Muscle layer of colon (tissue), 2 donors: ENCODE measurements around the gene ITGA8.

Source experiments
- H3K27ac ChIP-seq: one replicate; pipeline ENCODE4 v1.7.0; 2013; ENCODE audit warnings: low read depth, mild to moderate bottlenecking, low read length, moderate library complexity
- H3K27me3 ChIP-seq, 2 donors: one replicate each; pipeline ENCODE4 v1.7.0; 2013; ENCODE audit warnings: low read length in 2 of 2, mild to moderate bottlenecking in 2 of 2; ENCODE audit not compliant: insufficient read depth in 2 of 2, control insufficient read depth in 1 of 2
- H3K36me3 ChIP-seq: one replicate; pipeline ENCODE4 v1.7.0; 2013; ENCODE audit warnings: mild to moderate bottlenecking, low read length; ENCODE audit not compliant: insufficient read depth
- H3K4me1 ChIP-seq: one replicate; pipeline ENCODE4 v1.7.0; 2013; ENCODE audit warnings: mild to moderate bottlenecking, low read length; ENCODE audit not compliant: insufficient read depth
- H3K4me3 ChIP-seq, 2 donors: one replicate each; pipeline ENCODE4 v1.7.0; 2013; ENCODE audit warnings: low read length in 2 of 2, low read depth in 1 of 2, mild to moderate bottlenecking in 1 of 2, moderate library complexity in 1 of 2
- H3K9ac ChIP-seq: one replicate; pipeline ENCODE4 v1.7.0; 2013; ENCODE audit warnings: low read length
- H3K9me3 ChIP-seq: one replicate; pipeline ENCODE4 v1.7.0; 2013; ENCODE audit warnings: mild to moderate bottlenecking, low read length
- donor health status: abdominal sarcoma.
- donor health status: Adenocarcinoma of cecum.

ITGA8 gene

GRCh38 chr10:15472431-15473395 lies 247.0 kb downstream of the ITGA8 start:
- H3K4me3 ChIP-seq, result no peak overlapping the region
- H3K27ac ChIP-seq, result no peak overlapping the region
- H3K27me3 ChIP-seq, result no peaks in the 10 kb centered on the region
- no peak overlapping the region for H3K9ac ChIP-seq
- H3K9me3 ChIP-seq, result no peaks in the 10 kb centered on the region
- no peaks in the 10 kb centered on the region for H3K4me1 ChIP-seq
- H3K36me3 ChIP-seq, result no peaks in the 10 kb centered on the region

- no peaks in the 10 kb centered on the region for H3K4me1 ChIP-seq
- H3K9me3 ChIP-seq, result no peaks in the 10 kb centered on the region
- no peak overlapping the region for H3K4me3 ChIP-seq
- H3K27ac ChIP-seq, result no peak overlapping the region
- H3K36me3 ChIP-seq, result no peaks in the 10 kb centered on the region
- H3K27me3 ChIP-seq, result no peaks in the 10 kb centered on the region
- no peak overlapping the region for H3K9ac ChIP-seq
These were observed 247.7 kb downstream of the ITGA8 start for GRCh38 chr10:15472008-15472407.

DNA sequence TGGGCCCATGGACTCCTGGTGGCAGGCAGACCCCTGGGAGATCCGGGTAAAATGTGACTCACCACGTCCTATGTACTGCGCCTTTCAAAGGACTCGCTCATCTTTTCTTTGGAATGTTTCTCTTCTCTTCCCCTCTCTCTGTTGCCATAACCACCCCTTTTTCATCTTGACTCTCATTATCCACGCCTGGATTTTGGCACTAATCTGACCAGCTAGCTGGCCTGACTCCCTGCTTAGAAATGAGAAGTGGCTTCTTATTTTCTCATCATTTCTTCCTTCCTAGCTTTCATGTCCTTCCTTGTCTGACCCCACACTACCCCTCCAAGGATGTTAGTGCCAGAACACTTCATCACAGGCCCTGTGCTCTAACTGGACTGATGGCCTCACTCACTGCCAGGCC lies 250.6 kb downstream of the ITGA8 start:
- no peaks in the 10 kb centered on the region for H3K36me3 ChIP-seq
- H3K9me3 ChIP-seq, result no peaks in the 10 kb centered on the region
- H3K4me3 ChIP-seq, result no peak overlapping the region
- no peak overlapping the region for H3K27ac ChIP-seq
- H3K9ac ChIP-seq, result no peak overlapping the region
- no peaks in the 10 kb centered on the region for H3K27me3 ChIP-seq
- no peaks in the 10 kb centered on the region for H3K4me1 ChIP-seq

- no peak overlapping the region for H3K9ac ChIP-seq
- no peak overlapping the region for H3K27ac ChIP-seq
- no peaks in the 10 kb centered on the region for H3K36me3 ChIP-seq
- H3K9me3 ChIP-seq, result no peaks in the 10 kb centered on the region
- H3K4me3 ChIP-seq, result no peak overlapping the region
- no peaks in the 10 kb centered on the region for H3K4me1 ChIP-seq
- H3K27me3 ChIP-seq, result no peaks in the 10 kb centered on the region
These were observed 255.3 kb downstream of the ITGA8 start for GRCh38 chr10:15464381-15464780.
